ENCODE data around the gene KCNK4.

Gene KCNK4

GRCh38 chr11:64290352-64291261 is 495 bp upstream of the KCNK4 start:
- DNase-seq (ENCODE audit: low spot score), result no peak

- no peak for DNase-seq (ENCODE audit: low spot score)
Measured at GRCh38 chr11:64291752-64292459, 804 bp downstream of the KCNK4 start.

- DNase-seq (ENCODE audit: low spot score), result no peak
Measured at GRCh38 chr11:64292460-64293254, 1.6 kb downstream of the KCNK4 start.

- DNase-seq (ENCODE audit: low spot score), result no peak
Measured at GRCh38 chr11:64294774-64295173, 3.7 kb downstream of the KCNK4 start.

GRCh38 chr11:64295760-64296159 is 4.7 kb downstream of the KCNK4 start:
- no peak for DNase-seq (ENCODE audit: low spot score)

- DNase-seq (ENCODE audit: low spot score), result no peak
Measured at GRCh38 chr11:64296236-64296635, 5.1 kb downstream of the KCNK4 start.

GRCh38 chr11:64296830-64297698 is 6.0 kb downstream of the KCNK4 start:
- no peak for DNase-seq (ENCODE audit: low spot score)

GRCh38 chr11:64297699-64298358 is 6.7 kb downstream of the KCNK4 start:
- DNase-seq (ENCODE audit: low spot score), result no peak

GRCh38 chr11:64298966-64299846 is 8.1 kb downstream of the KCNK4 start:
- DNase-seq (ENCODE audit: low spot score), result no peak

- DNase-seq (ENCODE audit: low spot score), result no peak
Measured at GRCh38 chr11:64299847-64300648, 8.9 kb downstream of the KCNK4 start, which contains the start of gene CATSPERZ. CATSPERZ (plus strand) TSS chr11:64300358; CDS start chr11:64300411, 53 bp downstream.

GRCh38 chr11:64303109-64304031 is 12.3 kb downstream of the KCNK4 start:
- DNase-seq (ENCODE audit: low spot score), result no peak

GRCh38 chr11:64304032-64304315 is 12.9 kb downstream of the KCNK4 start:
- no peak for DNase-seq (ENCODE audit: low spot score)

- DNase-seq (ENCODE audit: low spot score), result peak; percentile 88
Measured at GRCh38 chr11:64304316-64305072, 13.4 kb downstream of the KCNK4 start.

- DNase-seq (ENCODE audit: low spot score), result peak; percentile 97
Measured at GRCh38 chr11:64305075-64305690, 14.1 kb downstream of the KCNK4 start, which contains the start of gene ESRRA. ESRRA (plus strand) TSS chr11:64305524; CDS start chr11:64307180, 1,656 bp downstream.

GRCh38 chr11:64305691-64306562 is 14.8 kb downstream of the KCNK4 start:
- no peak for DNase-seq (ENCODE audit: low spot score)

- DNase-seq (ENCODE audit: low spot score), result no peak
Measured at GRCh38 chr11:64306563-64306875, 15.4 kb downstream of the KCNK4 start.
